Fibroblast of the conjunctiva (primary cell): ENCODE measurements around the gene XPR1.
"Not testable (repeated sequence)": the region's sequence is repeated elsewhere in the genome, so short reads cannot be mapped to it uniquely, and the experiment has no call there.

Experiments
- DNase-seq: peaks from one replicate; pipeline ENCODE4 v3.0.0-alpha.2; 2010; ENCODE audit warnings: low read depth

Gene XPR1

GRCh38 chr1:180644526-180645192 lies 12.8 kb downstream of the XPR1 start:
- DNase-seq: no peak

DNA sequence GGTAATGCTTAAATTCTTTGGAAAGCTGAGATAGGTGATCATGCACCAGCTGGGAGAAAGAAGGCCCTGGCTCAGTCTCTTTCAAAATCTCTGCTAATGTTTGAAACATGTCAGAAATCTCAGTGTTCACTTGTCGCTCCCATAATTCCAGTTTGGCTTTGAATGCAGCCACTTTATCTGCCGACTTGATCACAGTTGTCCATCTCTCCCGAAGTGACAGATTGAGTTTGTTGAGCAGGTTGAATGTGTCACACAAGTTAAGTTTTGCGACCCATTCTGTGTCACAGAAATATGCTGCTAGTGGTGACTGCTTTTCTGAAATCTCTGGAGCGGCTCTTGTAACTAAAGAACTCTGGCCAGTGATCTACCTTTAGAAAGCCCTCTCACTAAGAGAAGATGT lies 13.4 kb downstream of the XPR1 start:
- not testable (repeated sequence) for DNase-seq

DNA sequence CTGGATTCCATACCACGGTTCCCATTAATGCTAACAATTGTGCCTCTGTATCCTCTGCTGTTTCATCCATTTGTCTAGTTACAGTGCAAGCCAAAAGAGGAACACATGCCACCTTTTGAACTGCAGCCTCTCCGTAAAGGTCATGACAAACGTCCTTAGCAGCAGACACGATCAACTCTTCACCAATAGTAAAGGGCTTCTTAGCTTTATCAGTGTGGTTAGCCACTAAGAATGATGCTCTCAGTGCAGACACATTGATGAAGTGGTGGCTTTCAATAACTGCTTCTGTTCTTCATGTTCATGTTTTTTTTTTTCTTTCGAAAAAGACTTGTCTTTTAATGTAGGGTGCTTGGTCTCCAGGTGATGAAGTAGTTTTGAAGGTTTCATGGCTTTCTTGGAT lies 14.3 kb downstream of the XPR1 start:
- DNase-seq: no peak

- no peak for DNase-seq
These were observed 14.7 kb downstream of the XPR1 start for GRCh38 chr1:180646547-180646946.

DNA sequence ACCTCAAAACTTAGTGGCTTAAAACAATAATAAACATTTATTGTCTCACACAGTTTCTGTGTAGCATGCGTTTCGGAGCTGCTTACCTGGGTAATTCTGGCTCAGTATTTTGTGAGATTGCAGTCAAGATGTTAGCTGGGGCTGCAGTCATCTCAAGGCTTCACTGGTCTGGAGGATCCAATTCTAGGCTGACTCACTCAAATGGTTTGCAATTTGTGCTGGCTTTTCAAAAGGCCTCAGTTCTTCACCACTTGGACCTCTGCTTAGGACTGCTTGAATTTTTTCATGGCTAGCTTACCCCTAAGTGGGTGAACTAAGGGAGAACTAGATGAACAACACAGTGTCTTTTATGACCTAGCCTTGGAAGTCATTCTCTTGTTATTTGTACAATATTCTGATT lies 21.0 kb downstream of the XPR1 start:
- DNase-seq: no peak

DNA sequence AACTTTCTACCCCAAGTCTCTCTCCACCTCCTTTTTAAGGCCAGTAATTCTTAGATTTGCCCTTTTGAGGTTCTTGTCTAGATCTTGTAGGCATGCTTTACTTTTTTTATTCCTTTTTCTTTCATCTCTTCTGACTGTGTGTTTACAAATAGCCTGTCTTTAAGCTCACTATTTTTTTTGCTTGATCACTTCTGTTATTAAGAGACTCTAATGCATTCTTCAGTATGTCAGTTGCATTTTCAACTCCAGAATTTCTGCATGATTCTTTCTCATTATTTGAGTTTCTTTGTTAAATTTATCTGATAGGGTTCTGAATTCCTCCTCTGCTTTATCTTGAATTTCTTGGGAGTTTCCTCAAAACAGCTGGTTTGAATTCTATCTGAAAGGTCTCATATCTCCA lies 30.9 kb downstream of the XPR1 start:
- no peak for DNase-seq

DNA sequence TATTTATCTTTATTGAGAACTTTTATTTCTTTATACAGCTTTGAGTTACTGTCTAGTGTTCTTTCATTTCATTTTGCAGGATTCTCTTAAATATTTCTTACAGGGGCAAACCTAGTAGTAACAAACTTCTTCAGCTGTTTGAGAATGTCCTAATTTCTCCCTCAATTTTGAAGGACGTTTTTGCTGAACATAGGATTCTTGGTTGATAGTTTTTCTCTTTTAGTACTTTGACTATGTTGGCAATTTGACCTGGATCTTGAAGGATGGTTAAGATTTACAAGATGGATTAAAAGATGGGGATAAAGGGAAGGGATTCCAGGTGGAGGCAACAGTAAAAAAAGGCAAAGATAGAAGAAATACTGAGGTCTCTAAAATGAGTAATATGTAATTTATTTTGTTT lies 38.9 kb downstream of the XPR1 start:
- no peak for DNase-seq

DNA sequence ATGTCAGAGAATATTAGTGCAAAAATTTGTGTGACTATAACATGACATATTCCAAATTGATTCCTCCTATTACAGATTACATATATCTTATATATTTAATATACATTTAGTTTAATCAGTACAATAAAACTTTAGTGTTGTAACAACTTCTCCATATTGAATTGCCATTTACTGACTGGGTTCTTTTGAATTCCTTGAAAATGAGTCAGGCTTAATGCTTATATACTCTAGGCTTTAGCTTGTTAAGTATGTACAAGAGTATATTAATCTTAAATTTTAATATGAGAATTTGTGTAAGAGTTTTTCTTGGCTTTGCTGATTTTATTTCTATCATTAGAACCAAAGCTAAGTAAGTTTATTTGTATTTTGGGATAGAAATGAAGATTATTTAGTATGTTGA lies 40.3 kb downstream of the XPR1 start:
- no peak for DNase-seq

GRCh38 chr1:180672505-180672904 lies 40.7 kb downstream of the XPR1 start:
- no peak for DNase-seq

GRCh38 chr1:180674603-180675530 lies 43.0 kb downstream of the XPR1 start:
- peak; percentile 16 for DNase-seq

DNA sequence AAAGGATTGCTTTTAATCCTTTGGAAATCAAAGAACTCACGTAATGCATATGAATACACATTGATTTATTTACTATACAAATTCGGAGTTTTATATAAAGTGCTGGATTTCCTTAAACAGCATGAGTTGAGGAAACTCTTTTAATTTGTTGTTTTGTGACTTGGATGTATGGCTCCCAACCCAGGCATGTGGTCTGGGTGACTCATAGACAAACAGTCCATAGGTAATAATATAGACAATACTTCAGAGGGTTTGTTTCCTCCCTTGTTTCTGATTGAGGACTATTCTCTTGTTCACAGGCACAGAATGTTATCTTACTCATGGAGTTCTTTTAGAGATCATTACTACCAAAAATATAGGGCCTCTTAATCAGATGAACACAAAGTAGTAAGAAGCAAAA lies 43.8 kb downstream of the XPR1 start:
- DNase-seq: no peak

GRCh38 chr1:180680558-180681144 lies 48.8 kb downstream of the XPR1 start:
- DNase-seq: peak; percentile 28

DNA sequence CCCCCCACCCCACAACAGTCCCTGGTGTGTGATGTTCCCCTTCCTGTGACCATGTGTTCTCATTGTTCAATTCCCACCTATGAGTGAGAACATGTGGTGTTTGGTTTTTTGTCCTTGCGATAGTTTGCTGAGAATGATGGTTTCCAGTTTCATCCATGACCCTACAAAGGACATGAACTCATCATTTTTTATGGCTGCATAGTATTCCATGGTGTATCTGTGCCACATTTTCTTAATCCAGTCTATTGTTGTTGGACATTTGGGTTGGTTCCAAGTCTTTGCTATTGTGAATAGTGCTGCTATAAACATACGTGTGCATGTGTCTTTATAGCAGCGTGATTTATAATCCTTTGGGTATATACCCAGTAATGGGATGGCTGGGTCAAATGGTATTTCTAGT lies 51.3 kb downstream of the XPR1 start:
- DNase-seq: not testable (repeated sequence)

GRCh38 chr1:180691322-180691913 lies 59.6 kb downstream of the XPR1 start:
- no peak for DNase-seq

GRCh38 chr1:180693564-180694244 lies 61.9 kb downstream of the XPR1 start:
- DNase-seq: no peak

- DNase-seq: no peak
These were observed 63.5 kb downstream of the XPR1 start for GRCh38 chr1:180695282-180695681.

- DNase-seq: no peak
These were observed 64.5 kb downstream of the XPR1 start for GRCh38 chr1:180696361-180696760.

DNA sequence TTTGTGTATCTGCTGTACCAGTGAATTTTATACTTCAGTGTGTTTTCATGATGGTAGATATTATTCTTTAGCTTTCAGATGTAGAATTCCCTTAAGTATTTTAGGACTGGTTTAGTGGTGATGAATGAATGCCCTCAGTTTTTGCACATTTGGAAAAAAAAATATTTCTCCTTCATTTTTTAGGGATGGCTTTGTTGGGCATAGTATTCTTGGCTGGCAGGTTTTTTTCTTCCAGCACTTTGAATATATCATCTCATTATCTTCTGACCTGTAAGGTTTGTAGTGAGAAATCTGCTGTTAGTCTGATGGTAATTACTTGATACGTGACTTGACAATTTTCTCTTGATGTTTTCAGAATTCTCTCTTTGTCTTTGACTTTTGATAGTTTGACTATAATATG lies 66.8 kb downstream of the XPR1 start:
- no peak for DNase-seq

DNA sequence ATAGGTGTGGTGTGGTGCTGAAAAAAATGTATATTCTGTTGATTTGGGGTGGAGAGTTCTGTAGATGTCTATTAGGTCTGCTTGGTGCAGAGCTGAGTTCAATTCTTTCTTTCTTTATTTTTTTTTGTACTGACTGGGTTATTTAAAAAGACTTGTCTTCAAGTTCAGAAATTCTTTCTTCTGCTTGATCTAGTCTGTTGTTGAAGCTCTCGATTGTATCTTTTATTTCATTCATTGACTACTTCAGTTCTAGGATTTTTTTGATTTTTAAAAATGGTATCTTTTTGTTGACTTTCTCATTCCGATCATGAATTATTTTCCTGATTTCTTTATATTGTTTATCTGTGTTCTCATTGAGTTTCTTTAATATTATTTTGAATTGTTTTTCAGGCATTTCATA lies 70.6 kb downstream of the XPR1 start:
- DNase-seq: not testable (repeated sequence)

- not testable (repeated sequence) for DNase-seq
These were observed 78.9 kb downstream of the XPR1 start for GRCh38 chr1:180710746-180711145.

DNA sequence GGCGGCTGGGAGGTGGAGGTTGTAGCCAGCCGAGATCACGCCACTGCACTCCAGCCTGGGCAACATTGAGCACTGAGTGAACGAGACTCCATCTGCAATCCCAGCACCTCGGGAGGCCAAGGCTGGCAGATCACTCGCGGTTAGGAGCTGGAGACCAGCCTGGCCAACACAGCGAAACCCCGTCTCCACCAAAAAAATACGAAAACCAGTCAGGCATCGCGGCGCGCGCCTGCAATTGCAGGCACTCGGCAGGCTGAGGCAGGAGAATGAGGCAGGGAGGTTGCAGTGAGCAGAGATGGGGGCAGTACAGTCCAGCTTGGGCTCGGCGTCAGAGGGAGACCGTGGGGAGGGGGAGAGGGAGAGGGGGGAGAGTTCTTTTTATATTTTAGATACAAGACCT lies 79.4 kb downstream of the XPR1 start:
- DNase-seq: not testable (repeated sequence)

DNA sequence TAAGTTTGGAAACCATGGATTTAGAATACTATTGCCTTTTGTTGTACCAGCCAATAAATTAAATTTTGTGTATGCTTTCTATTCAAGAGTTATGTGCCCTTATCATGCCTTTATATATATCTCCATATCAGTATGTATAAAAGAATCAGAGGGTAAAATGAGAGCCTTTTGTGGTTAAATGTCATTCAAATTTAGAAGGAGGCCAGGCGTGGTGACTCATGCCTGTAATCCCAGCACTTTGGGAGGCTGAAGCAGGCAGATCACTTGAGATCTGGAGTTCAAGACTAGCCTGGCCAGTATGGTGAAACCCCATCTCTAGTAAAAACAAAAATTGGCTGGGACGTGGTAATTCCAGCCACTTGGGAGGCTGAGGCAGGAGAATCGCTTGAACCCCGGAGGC lies 88.9 kb downstream of the XPR1 start:
- DNase-seq: no peak
